ENCODE results near the gene TIMM17A. TPM values are rescaled to one million over a fixed set of nuclear protein-coding genes. Genes with fewer than 3 reads are reported as not detected.

The TIMM17A gene
- total and polyA plus RNA-seq, 7 donors: 23.3 to 71.4 (median 48.6) TPM

- peak overlapping the region in 1 of 4 donors; percentile 7 for H3K4me3 ChIP-seq
- peaks cover 0 to 100% (median 99%) of the 10 kb centered on the region in 4 donors for H3K4me1 ChIP-seq
- 73 to 75% methylated on average over 5 of the region's 5 CpGs for WGBS, 2 donors
- H3K36me3 ChIP-seq: peaks cover 0 to 42% (median 6%) of the 10 kb centered on the region in 4 donors
- H3K27ac ChIP-seq: peak overlapping the region; percentile 85 to 97 (median 90)
- peak in 3 of 4 donors; percentile 67 to 85 (median 76) for TF ChIP-seq POLR2AphosphoS5 (IDR thresholded peaks at IDR 0.05)
- peak in 1 of 4 donors; percentile 36 for TF ChIP-seq EP300 (IDR thresholded peaks at IDR 0.05)
- no peak for TF ChIP-seq POLR2A (IDR thresholded peaks at IDR 0.05)
- peak; percentile 89 for DNase-seq
- intact Hi-C loops (cut with DNase I): no loop called here
- no peaks in the 10 kb centered on the region for H3K27me3 ChIP-seq
- H3K9me3 ChIP-seq: no peaks in the 10 kb centered on the region
Measured at GRCh38 chr1:201912832-201913231, 42.5 kb upstream of the TIMM17A start.

GRCh38 chr1:201914456-201915235, 40.7 kb upstream of the TIMM17A start:
- TF ChIP-seq POLR2AphosphoS5 (IDR thresholded peaks at IDR 0.05) (peak in 2 of 4 donors; percentile 12 to 41), POLR2A (IDR thresholded peaks at IDR 0.05) (no peak)
- Histone ChIP-seq H3K9me3 (no peaks in the 10 kb centered on the region), H3K27me3 (no peaks in the 10 kb centered on the region), H3K27ac (peak overlapping the region; percentile 85 to 97 (median 90)), H3K4me3 (no peak overlapping the region), H3K4me1 (peaks cover 0 to 100% (median 99%) of the 10 kb centered on the region in 4 donors), H3K36me3 (peaks cover 0 to 38% (median 2%) of the 10 kb centered on the region in 4 donors)
- no peak for DNase-seq
- WGBS, 2 donors: 61 to 76% methylated on average over 14 of the region's 14 CpGs
- intact Hi-C loops (cut with DNase I): no loop called here

GRCh38 chr1:201916649-201917249, 38.6 kb upstream of the TIMM17A start:
- TF ChIP-seq POLR2A (IDR thresholded peaks at IDR 0.05): no peak
- TF ChIP-seq POLR2AphosphoS5 (IDR thresholded peaks at IDR 0.05): peak; percentile 54 to 76 (median 71)
- TF ChIP-seq EP300 (IDR thresholded peaks at IDR 0.05): peak in 2 of 4 donors; percentile 40 to 57
- no peaks in the 10 kb centered on the region for H3K27me3 ChIP-seq
- intact Hi-C loops (cut with DNase I): loop anchor here (2.0 kb wide), 1 partner anchor 30 kb away; the partner anchor contains the start of gene LMOD1
- H3K9me3 ChIP-seq: no peaks in the 10 kb centered on the region
- 34 to 35% methylated on average over 11 of the region's 11 CpGs for WGBS, 2 donors
- peaks cover 0 to 100% (median 99%) of the 10 kb centered on the region in 4 donors for H3K4me1 ChIP-seq
- peaks cover 0 to 42% (median 4%) of the 10 kb centered on the region in 4 donors for H3K36me3 ChIP-seq
- peak; percentile 95 for DNase-seq
- H3K4me3 ChIP-seq: peak overlapping the region in 3 of 4 donors; percentile 11 to 24 (median 23)
- H3K27ac ChIP-seq: peak overlapping the region; percentile 85 to 97 (median 90)

GRCh38 chr1:201917362-201918033, 37.8 kb upstream of the TIMM17A start:
- TF ChIP-seq CTCF (IDR thresholded peaks at IDR 0.05) (no peak), EP300 (IDR thresholded peaks at IDR 0.05) (peak; percentile 22 to 91 (median 78)), POLR2A (IDR thresholded peaks at IDR 0.05) (no peak), POLR2AphosphoS5 (IDR thresholded peaks at IDR 0.05) (peak; percentile 47 to 81 (median 74))
- Histone ChIP-seq H3K27ac (peak overlapping the region; percentile 85 to 97 (median 90)), H3K36me3 (peaks cover 0 to 42% (median 7%) of the 10 kb centered on the region in 4 donors), H3K4me1 (peaks cover 0 to 100% (median 98%) of the 10 kb centered on the region in 4 donors), H3K27me3 (no peaks in the 10 kb centered on the region), H3K4me3 (peak overlapping the region in 3 of 4 donors; percentile 2 to 25 (median 23)), H3K9me3 (no peaks in the 10 kb centered on the region)
- 75 to 81% methylated on average over 7 of the region's 7 CpGs for WGBS, 2 donors
- intact Hi-C loops (cut with DNase I): loop anchor here (2.0 kb wide), 1 partner anchor 29 kb away; the partner anchor contains the start of gene LMOD1
- DNase-seq: peak; percentile 86

- H3K4me1 ChIP-seq: peaks cover 0 to 100% (median 94%) of the 10 kb centered on the region in 4 donors
- no peaks in the 10 kb centered on the region for H3K9me3 ChIP-seq
- H3K4me3 ChIP-seq: peak overlapping the region in 2 of 4 donors; percentile 23 to 25
- TF ChIP-seq POLR2AphosphoS5 (IDR thresholded peaks at IDR 0.05) (peak in 1 of 4 donors; percentile 9), EP300 (IDR thresholded peaks at IDR 0.05) (no peak)
- peak overlapping the region; percentile 85 to 97 (median 90) for H3K27ac ChIP-seq
- no peak for DNase-seq
- WGBS, 2 donors: 77 to 78% methylated on average over 5 of the region's 5 CpGs
- intact Hi-C loops (cut with DNase I): no loop called here
- H3K36me3 ChIP-seq: peaks cover 0 to 48% (median 10%) of the 10 kb centered on the region in 4 donors
- no peaks in the 10 kb centered on the region for H3K27me3 ChIP-seq
Measured at GRCh38 chr1:201918343-201918742, 37.0 kb upstream of the TIMM17A start.

GRCh38 chr1:201921952-201922558, 33.2 kb upstream of the TIMM17A start:
- Histone ChIP-seq H3K9me3 (no peaks in the 10 kb centered on the region), H3K4me1 (peaks cover 0 to 91% (median 81%) of the 10 kb centered on the region in 4 donors), H3K4me3 (no peak overlapping the region), H3K27me3 (no peaks in the 10 kb centered on the region), H3K36me3 (peaks cover 0 to 52% (median 12%) of the 10 kb centered on the region in 4 donors), H3K27ac (peak overlapping the region; percentile 85 to 97 (median 90))
- intact Hi-C loops (cut with DNase I): no loop called here
- no peak for DNase-seq
- TF ChIP-seq EP300 (IDR thresholded peaks at IDR 0.05) (no peak), CTCF (IDR thresholded peaks at IDR 0.05) (no peak), POLR2A (IDR thresholded peaks at IDR 0.05) (no peak), POLR2AphosphoS5 (IDR thresholded peaks at IDR 0.05) (no peak)
- 89 to 90% methylated on average over 3 of the region's 3 CpGs for WGBS, 2 donors

Data from sigmoid colon (tissue), 7 donors.